BLaER1 treated with 17β-estradiol and CSF1 and Interleukin-3, amounts not matched to agents 10 nM and 100 nM (cell line): ENCODE results near the gene MCM6.

Experiments used
- H3K27ac ChIP-seq, 11 experiments: shearing (Covaris generic); formaldehyde crosslinking; 2 replicates each; pipeline ENCODE4 v1.8.1; 2022
- H3K27me3 ChIP-seq, 11 experiments: shearing (Covaris generic); formaldehyde crosslinking; 2 replicates each; pipeline ENCODE4 v1.8.1; 2022
- H3K36me3 ChIP-seq, 11 experiments: shearing (Covaris generic); formaldehyde crosslinking; 2 replicates each; pipeline ENCODE4 v1.8.1; 2022
- H3K4me1 ChIP-seq, 10 experiments: shearing (Covaris generic); formaldehyde crosslinking; 2 replicates each; pipeline ENCODE4 v1.8.1; 2022
- H3K4me2 ChIP-seq, 11 experiments: shearing (Covaris generic); formaldehyde crosslinking; 2 replicates each; pipeline ENCODE4 v1.8.1; 2022
- H3K4me3 ChIP-seq, 10 experiments: shearing (Covaris generic); formaldehyde crosslinking; 2 replicates each; pipeline ENCODE4 v1.8.1; 2022
- H3K9ac ChIP-seq, 11 experiments: shearing (Covaris generic); formaldehyde crosslinking; 2 replicates each; pipeline ENCODE4 v1.8.1; 2022
- H3K9me3 ChIP-seq, 11 experiments: shearing (Covaris generic); formaldehyde crosslinking; replicated peaks in 1 of 11; 2 replicates each; pipeline ENCODE4 v1.8.1; 2022
- H4K20me1 ChIP-seq, 11 experiments: shearing (Covaris generic); formaldehyde crosslinking; 2 replicates each; pipeline ENCODE4 v1.8.1; 2022
- Cebpa-rat ChIP-seq, 11 experiments: shearing (Covaris generic); IDR thresholded peaks; 2 replicates each; pipeline ENCODE4 v1.8.1; 2022

MCM6 gene

GRCh38 chr2:135876066-135876711, at the start of gene MCM6:
TSS of gene MCM6 (minus strand) at chr2:135876443. CDS start at chr2:135876365, 78 bp downstream.
- H3K9ac ChIP-seq = peak within 1 kb of the TSS; percentile 85 to 96 (median 95)
- H3K4me2 ChIP-seq = peak within 1 kb of the TSS; percentile 76 to 97 (median 89)
- peak within 1 kb of the TSS; percentile 64 to 96 (median 95) for H3K27ac ChIP-seq
- no peaks in the 10 kb centered on the region for H3K27me3 ChIP-seq
- peaks cover 7 to 40% (median 23%) of the 10 kb centered on the region in 11 experiments for H3K36me3 ChIP-seq
- TF ChIP-seq Cebpa-rat (IDR thresholded peaks at IDR 0.05) = no peak
- H3K4me1 ChIP-seq = peaks cover 17 to 34% (median 27%) of the 10 kb centered on the region in 10 experiments
- peak within 1 kb of the TSS; percentile 81 to 95 (median 88) for H3K4me3 ChIP-seq
- H3K9me3 ChIP-seq = no peaks in the 10 kb centered on the region
- peaks cover 0 to 32% (median 18%) of the 10 kb centered on the region in 11 experiments; a peak in 9 of 22 replicates for H4K20me1 ChIP-seq

GRCh38 chr2:135925571-135925970, 49.3 kb upstream of the MCM6 start:
- no peak for TF ChIP-seq Cebpa-rat (IDR thresholded peaks at IDR 0.05)
- H3K27me3 ChIP-seq = no peaks in the 10 kb centered on the region
- H3K27ac ChIP-seq = no peak overlapping the region
- no peak overlapping the region for H3K4me2 ChIP-seq
- no peak overlapping the region for H3K9ac ChIP-seq
- H3K9me3 ChIP-seq = peaks cover 0 to 8% (median 0%) of the 10 kb centered on the region in 11 experiments; a peak in 3 of 22 replicates
- peaks cover 0 to 4% (median 0%) of the 10 kb centered on the region in 10 experiments; a peak in 3 of 20 replicates for H3K4me1 ChIP-seq
- H4K20me1 ChIP-seq = no peaks in the 10 kb centered on the region
- peaks cover 49 to 95% (median 77%) of the 10 kb centered on the region in 11 experiments for H3K36me3 ChIP-seq
- no peak overlapping the region for H3K4me3 ChIP-seq

GRCh38 chr2:135916207-135916606, 40.0 kb upstream of the MCM6 start:
- Histone ChIP-seq H3K27ac (no peak overlapping the region), H3K9me3 (no peaks in the 10 kb centered on the region), H3K4me1 (peaks cover 0 to 8% (median 0%) of the 10 kb centered on the region in 10 experiments; a peak in 4 of 20 replicates), H4K20me1 (no peaks in the 10 kb centered on the region), H3K4me3 (no peak overlapping the region), H3K4me2 (no peak overlapping the region), H3K36me3 (peaks cover 23 to 75% (median 46%) of the 10 kb centered on the region in 11 experiments), H3K27me3 (no peaks in the 10 kb centered on the region), H3K9ac (no peak overlapping the region)
- no peak for TF ChIP-seq Cebpa-rat (IDR thresholded peaks at IDR 0.05)

GRCh38 chr2:135914485-135914884, 38.2 kb upstream of the MCM6 start:
- H4K20me1 ChIP-seq = no peaks in the 10 kb centered on the region
- H3K27ac ChIP-seq = peak overlapping the region in 2 of 11 experiments; percentile 30 to 37; a peak in 3 of 22 replicates
- no peak overlapping the region; a peak in 1 of 22 replicates for H3K9ac ChIP-seq
- H3K4me2 ChIP-seq = no peak overlapping the region
- H3K9me3 ChIP-seq = no peaks in the 10 kb centered on the region
- peaks cover 0 to 8% (median 0%) of the 10 kb centered on the region in 10 experiments; a peak in 4 of 20 replicates for H3K4me1 ChIP-seq
- no peaks in the 10 kb centered on the region for H3K27me3 ChIP-seq
- peaks cover 29 to 75% (median 50%) of the 10 kb centered on the region in 11 experiments for H3K36me3 ChIP-seq
- H3K4me3 ChIP-seq = no peak overlapping the region
- no peak for TF ChIP-seq Cebpa-rat (IDR thresholded peaks at IDR 0.05)

- Histone ChIP-seq H3K9ac (no peak overlapping the region; a peak in 1 of 22 replicates), H3K4me1 (peaks cover 0 to 8% (median 0%) of the 10 kb centered on the region in 10 experiments; a peak in 4 of 20 replicates), H3K4me3 (no peak overlapping the region), H3K9me3 (no peaks in the 10 kb centered on the region), H4K20me1 (no peaks in the 10 kb centered on the region), H3K27ac (peak overlapping the region in 2 of 11 experiments; percentile 30 to 37; a peak in 3 of 22 replicates), H3K36me3 (peaks cover 34 to 73% (median 50%) of the 10 kb centered on the region in 11 experiments), H3K27me3 (no peaks in the 10 kb centered on the region), H3K4me2 (no peak overlapping the region)
- TF ChIP-seq Cebpa-rat (IDR thresholded peaks at IDR 0.05) = no peak
Observed at GRCh38 chr2:135913727-135914365, 37.6 kb upstream of the MCM6 start.

- Histone ChIP-seq H3K9me3 (no peaks in the 10 kb centered on the region), H4K20me1 (no peaks in the 10 kb centered on the region), H3K27me3 (no peaks in the 10 kb centered on the region), H3K4me2 (no peak overlapping the region), H3K27ac (no peak overlapping the region), H3K4me1 (peaks cover 0 to 8% (median 0%) of the 10 kb centered on the region in 10 experiments; a peak in 4 of 20 replicates), H3K36me3 (peaks cover 57 to 90% (median 74%) of the 10 kb centered on the region in 11 experiments), H3K9ac (no peak overlapping the region), H3K4me3 (no peak overlapping the region)
- no peak for TF ChIP-seq Cebpa-rat (IDR thresholded peaks at IDR 0.05)
Observed at GRCh38 chr2:135909976-135910375, 33.7 kb upstream of the MCM6 start.

- Histone ChIP-seq H3K27me3 (no peaks in the 10 kb centered on the region), H3K9ac (no peak overlapping the region), H3K4me1 (peaks cover 0 to 5% (median 0%) of the 10 kb centered on the region in 10 experiments; a peak in 1 of 20 replicates), H3K9me3 (no peaks in the 10 kb centered on the region), H3K27ac (no peak overlapping the region), H3K4me3 (no peak overlapping the region), H3K36me3 (peaks cover 50 to 89% (median 78%) of the 10 kb centered on the region in 11 experiments), H3K4me2 (no peak overlapping the region), H4K20me1 (no peaks in the 10 kb centered on the region)
- no peak for TF ChIP-seq Cebpa-rat (IDR thresholded peaks at IDR 0.05)
Observed at GRCh38 chr2:135905679-135906078, 29.4 kb upstream of the MCM6 start.

GRCh38 chr2:135904341-135904989, 28.2 kb upstream of the MCM6 start:
- no peaks in the 10 kb centered on the region for H4K20me1 ChIP-seq
- H3K27ac ChIP-seq = no peak overlapping the region
- peak overlapping the region in 1 of 11 experiments; percentile 38; a peak in 1 of 22 replicates for H3K4me2 ChIP-seq
- TF ChIP-seq Cebpa-rat (IDR thresholded peaks at IDR 0.05) = no peak
- peaks cover 0 to 5% (median 0%) of the 10 kb centered on the region in 10 experiments; a peak in 1 of 20 replicates for H3K4me1 ChIP-seq
- no peak overlapping the region for H3K9ac ChIP-seq
- no peaks in the 10 kb centered on the region for H3K9me3 ChIP-seq
- no peaks in the 10 kb centered on the region for H3K27me3 ChIP-seq
- peaks cover 38 to 83% (median 66%) of the 10 kb centered on the region in 11 experiments for H3K36me3 ChIP-seq
- H3K4me3 ChIP-seq = no peak overlapping the region

GRCh38 chr2:135903650-135904049, 27.4 kb upstream of the MCM6 start:
- H3K4me2 ChIP-seq = no peak overlapping the region
- peaks cover 31 to 78% (median 63%) of the 10 kb centered on the region in 11 experiments for H3K36me3 ChIP-seq
- no peaks in the 10 kb centered on the region for H3K27me3 ChIP-seq

More at GRCh38 chr2:135903650-135904049, 27.4 kb upstream of the MCM6 start:
- no peak overlapping the region for H3K27ac ChIP-seq
- TF ChIP-seq Cebpa-rat (IDR thresholded peaks at IDR 0.05) = no peak
- peaks cover 0 to 5% (median 0%) of the 10 kb centered on the region in 10 experiments; a peak in 1 of 20 replicates for H3K4me1 ChIP-seq
- no peak overlapping the region for H3K4me3 ChIP-seq
- H4K20me1 ChIP-seq = no peaks in the 10 kb centered on the region
- no peaks in the 10 kb centered on the region for H3K9me3 ChIP-seq
- no peak overlapping the region for H3K9ac ChIP-seq
